ENCODE data around the gene ENO1. TPM values are rescaled to one million over a fixed set of nuclear protein-coding genes. Genes with fewer than 3 reads are reported as not detected.

Gene ENO1
- total RNA-seq, result 1,481 and 2,991 TPM in 2 replicates

DNA sequence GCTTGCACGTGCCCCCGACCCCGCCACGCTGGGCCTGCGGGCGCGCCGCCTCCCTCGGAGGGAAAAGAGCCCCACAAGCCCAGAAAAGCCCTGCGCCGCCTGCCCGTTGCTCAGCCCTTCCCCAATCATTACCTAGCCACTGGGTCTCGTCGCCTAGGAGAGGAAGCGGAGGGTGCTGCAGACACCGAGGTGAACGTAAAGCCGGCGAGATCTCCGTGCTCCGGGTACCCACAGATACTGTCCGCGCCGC lies at the start of gene ENO1:
ENO1 (minus strand) TSS at position 239 of the 250 bp plus-strand sequence. CDS start 3,778 bp downstream, outside the sequence.

GRCh38 chr1:8817412-8818324 lies 60.8 kb downstream of the ENO1 start, which contains the start of gene RERE:
Gene RERE, minus strand, starts transcription at chr1:8817640.

Other genes with a start within 250 kb of the ENO1 start
- 35.5 and 42.5 TPM in 2 replicates for gene RERE, start 61.0 kb downstream of the ENO1 start, total RNA-seq
- gene CA6, start 67.2 kb upstream of the ENO1 start, total RNA-seq, result not detected in 2 replicates
- gene SLC2A7, start 147.7 kb upstream of the ENO1 start, total RNA-seq, result not detected in 2 replicates
- gene SLC2A5, start 190.9 kb upstream of the ENO1 start, total RNA-seq, result 2.3 and 6.1 TPM in 2 replicates